Lung (tissue), 12 donors: Measurements from ENCODE around the gene RPH3AL. TPM values are rescaled to one million over a fixed set of nuclear protein-coding genes. Genes with fewer than 3 reads are reported as not detected.

Source experiments
- ATAC-seq: fragments of 200-7000 bp; cut with Tn5 transposase; one replicate; pipeline ENCODE4 v1.9.1; 2020; ENCODE audit warnings: moderate number of reproducible peaks; ENCODE audit not compliant: insufficient read depth, low FRiP score
- DNase-seq, 3 donors: peaks; one replicate each; pipeline ENCODE4 v3.0.0-alpha.2; 2013 to 2017
- H3K27ac ChIP-seq, 2 donors: one replicate each; pipeline ENCODE4 v1.5.1; 2013; ENCODE audit warnings: mild to moderate bottlenecking in 2 of 2, moderate library complexity in 2 of 2, control low read depth in 1 of 2, inconsistent platforms in 1 of 2, low read depth in 1 of 2, low read length in 1 of 2
- H3K27me3 ChIP-seq, 3 donors: one replicate each; pipeline ENCODE4 v1.5.1; 2013; ENCODE audit warnings: low read length in 2 of 3; ENCODE audit not compliant: control insufficient read depth in 3 of 3, insufficient read depth in 3 of 3
- H3K36me3 ChIP-seq, 4 donors: one replicate each; pipeline ENCODE4 v1.5.1; 2013; ENCODE audit warnings: low read length in 4 of 4, mild to moderate bottlenecking in 1 of 4, moderate library complexity in 1 of 4; ENCODE audit not compliant: control insufficient read depth in 4 of 4, insufficient read depth in 4 of 4
- H3K4me1 ChIP-seq, 5 donors: one replicate each; pipeline ENCODE4 v1.5.1; 2013; ENCODE audit warnings: low read length in 5 of 5, mild to moderate bottlenecking in 2 of 5, moderate library complexity in 1 of 5; ENCODE audit not compliant: control insufficient read depth in 5 of 5, insufficient read depth in 5 of 5
- H3K4me3 ChIP-seq: one replicate; pipeline ENCODE4 v1.5.1; 2013; ENCODE audit warnings: mild to moderate bottlenecking, control low read depth, moderate library complexity
- H3K9ac ChIP-seq, 2 donors: one replicate each; pipeline ENCODE4 v1.5.1; 2013; ENCODE audit warnings: low read length in 2 of 2, control low read depth in 1 of 2; ENCODE audit not compliant: insufficient read depth in 1 of 2
- H3K9me3 ChIP-seq, 4 donors: one replicate each; pipeline ENCODE4 v1.5.1; 2013; ENCODE audit warnings: low read length in 3 of 4, mild to moderate bottlenecking in 1 of 4, moderate library complexity in 1 of 4; ENCODE audit not compliant: control insufficient read depth in 4 of 4, insufficient read depth in 3 of 4
- WGBS, 2 donors: extraction: QIAGEN DNeasy Blood & Tissue Kit; methylation state at CpG; one replicate each; pipeline ENCODE4 v1.1.7; 2013; 5-methylcytosine and 5-hydroxymethylcytosine counted together
- polyA plus RNA-seq, 2 donors: library from polyadenylated mRNA; stranded (reverse); fragments of 200-250 nt; gene quantifications; one replicate each; pipeline ENCODE4 v1.2.1, GENCODE V29; 2013
- total RNA-seq, 2 donors: library from RNA; depleted of rRNA in 1 of 2; stranded (reverse); fragments of >200 nt in 1 of 2; gene quantifications; one replicate each; pipeline ENCODE4 v1.2.1, GENCODE V29; 2014 to 2021
- TF ChIP-seq, protein P1 (sequence below): IDR thresholded peaks from 2 replicates; pipeline ENCODE4 v1.5.1; 2012; ENCODE audit warnings: mild to moderate bottlenecking; ENCODE audit errors: control extremely low read depth, extremely low read depth
- donor health status: control.
- donor health status: control.
- donor health status: Bipolar disorder and iron deficiency.
- donor health status: healthy.
- donor health status: DM: yes; HTN: yes; CAD: no.

RPH3AL gene
- total and polyA plus RNA-seq, 4 donors: 19.5 to 76.6 (median 21.6) TPM

DNA sequence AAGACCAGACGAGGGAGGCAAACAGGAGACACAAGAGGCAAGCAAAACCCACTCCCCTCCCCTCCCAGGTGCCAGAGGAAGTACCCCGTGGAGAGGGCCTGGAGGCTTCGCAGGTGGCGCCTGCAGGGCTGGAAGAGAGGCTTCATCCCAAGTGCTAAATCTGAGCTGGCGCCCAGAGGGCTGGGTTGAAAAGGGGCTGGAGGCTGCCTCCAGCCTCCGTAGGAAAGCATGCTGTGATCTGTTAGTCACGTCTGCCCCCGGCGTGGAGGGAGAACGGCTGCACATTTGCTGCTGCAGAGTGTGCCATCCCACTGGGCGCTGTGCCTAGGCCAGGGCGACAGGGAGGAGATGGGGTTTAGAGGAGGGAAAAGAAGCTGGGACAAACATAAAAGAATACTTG, 16.9 kb downstream of the RPH3AL start:
- Histone ChIP-seq H3K27ac (peak overlapping the region in 1 of 2 donors; percentile 40), H3K36me3 (peaks cover 0 to 4% (median 0%) of the 10 kb centered on the region in 4 donors), H3K9ac (no peak overlapping the region), H3K4me1 (peaks cover 0 to 23% (median 12%) of the 10 kb centered on the region in 5 donors), H3K4me3 (no peak overlapping the region), H3K27me3 (peaks cover 0 to 2% (median 0%) of the 10 kb centered on the region in 3 donors), H3K9me3 (no peaks in the 10 kb centered on the region)
- DNase-seq (no peak), ATAC-seq (no peak)
- TF ChIP-seq, protein P1, sequence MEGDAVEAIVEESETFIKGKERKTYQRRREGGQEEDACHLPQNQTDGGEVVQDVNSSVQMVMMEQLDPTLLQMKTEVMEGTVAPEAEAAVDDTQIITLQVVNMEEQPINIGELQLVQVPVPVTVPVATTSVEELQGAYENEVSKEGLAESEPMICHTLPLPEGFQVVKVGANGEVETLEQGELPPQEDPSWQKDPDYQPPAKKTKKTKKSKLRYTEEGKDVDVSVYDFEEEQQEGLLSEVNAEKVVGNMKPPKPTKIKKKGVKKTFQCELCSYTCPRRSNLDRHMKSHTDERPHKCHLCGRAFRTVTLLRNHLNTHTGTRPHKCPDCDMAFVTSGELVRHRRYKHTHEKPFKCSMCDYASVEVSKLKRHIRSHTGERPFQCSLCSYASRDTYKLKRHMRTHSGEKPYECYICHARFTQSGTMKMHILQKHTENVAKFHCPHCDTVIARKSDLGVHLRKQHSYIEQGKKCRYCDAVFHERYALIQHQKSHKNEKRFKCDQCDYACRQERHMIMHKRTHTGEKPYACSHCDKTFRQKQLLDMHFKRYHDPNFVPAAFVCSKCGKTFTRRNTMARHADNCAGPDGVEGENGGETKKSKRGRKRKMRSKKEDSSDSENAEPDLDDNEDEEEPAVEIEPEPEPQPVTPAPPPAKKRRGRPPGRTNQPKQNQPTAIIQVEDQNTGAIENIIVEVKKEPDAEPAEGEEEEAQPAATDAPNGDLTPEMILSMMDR: no peak
- 58 to 67% methylated on average over 11 of the region's 12 CpGs for WGBS, 2 donors

DNA sequence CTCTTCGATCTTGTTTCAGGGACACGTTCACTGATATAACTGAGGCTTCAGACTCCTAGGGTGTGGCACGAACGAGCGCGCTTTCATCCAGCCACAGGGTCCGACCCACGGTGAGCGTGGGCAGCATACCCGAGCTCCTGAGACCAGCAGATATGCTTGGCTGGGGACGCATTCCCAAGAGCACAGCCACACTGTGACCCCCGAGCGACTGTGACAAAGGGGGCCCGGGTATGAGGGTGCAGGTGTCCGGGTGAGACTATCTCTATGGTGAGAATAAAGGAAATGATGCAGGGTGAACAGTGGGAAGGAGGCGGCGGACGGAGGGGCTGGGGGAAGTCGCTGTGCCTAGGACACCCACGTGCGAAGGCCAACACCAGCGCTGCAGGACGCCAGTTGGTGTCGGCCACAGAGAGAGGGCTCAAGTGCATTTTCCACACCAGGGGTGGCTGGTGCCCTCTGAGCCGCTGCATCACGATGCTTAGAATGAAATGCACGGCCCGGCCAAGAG, 17.6 kb downstream of the RPH3AL start:
- DNase-seq: no peak
- no peak for ATAC-seq
- Histone ChIP-seq H3K9ac (no peak overlapping the region), H3K4me3 (no peak overlapping the region), H3K27me3 (peaks cover 0 to 2% (median 0%) of the 10 kb centered on the region in 3 donors), H3K27ac (peak overlapping the region in 1 of 2 donors; percentile 85), H3K9me3 (no peaks in the 10 kb centered on the region), H3K36me3 (peaks cover 0 to 4% (median 0%) of the 10 kb centered on the region in 4 donors), H3K4me1 (peaks cover 0 to 23% (median 12%) of the 10 kb centered on the region in 5 donors)
- 63 to 65% methylated on average over 28 of the region's 28 CpGs for WGBS, 2 donors
- TF ChIP-seq, protein P1: no peak

DNA sequence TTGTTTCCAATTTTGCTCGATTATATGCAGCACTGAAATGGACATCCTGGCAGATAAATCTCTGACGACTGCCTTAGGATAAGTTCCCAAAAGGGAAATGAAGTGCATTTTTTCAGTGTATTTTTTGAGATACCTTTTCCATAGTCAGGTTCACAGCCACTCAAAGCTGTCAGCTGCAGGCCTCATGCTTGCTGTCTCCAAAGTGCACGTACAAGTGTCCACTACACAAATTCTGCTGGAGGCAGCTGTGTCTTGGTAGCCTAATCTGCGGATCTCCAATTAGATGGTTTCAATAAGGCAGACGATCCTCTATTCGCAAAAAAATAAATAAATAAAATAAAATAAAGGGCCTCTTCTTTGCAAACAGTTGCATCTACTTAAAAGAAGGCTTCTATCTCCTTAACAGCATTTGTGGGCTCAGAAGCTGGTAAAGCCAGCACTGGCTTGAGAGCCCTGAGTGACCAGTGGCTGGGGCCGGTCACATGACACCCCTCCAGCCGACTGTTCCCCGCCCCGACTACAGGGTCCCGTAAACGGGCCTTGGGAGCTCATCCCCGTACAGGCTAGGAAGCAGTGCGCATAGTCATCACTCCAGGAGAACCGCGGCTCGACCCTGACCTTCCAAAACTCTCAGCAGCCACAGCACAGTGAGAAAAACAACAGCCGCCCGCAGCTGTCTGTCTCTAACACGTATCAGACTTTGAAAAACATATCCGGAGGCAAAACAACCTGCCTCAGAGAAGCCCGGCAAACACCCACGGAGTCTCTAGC, 18.8 kb downstream of the RPH3AL start:
- Histone ChIP-seq H3K27ac (peak overlapping the region; percentile 62 to 85), H3K4me1 (peaks cover 0 to 17% (median 12%) of the 10 kb centered on the region in 5 donors), H3K27me3 (peaks cover 0 to 2% (median 0%) of the 10 kb centered on the region in 3 donors), H3K36me3 (peaks cover 0 to 4% (median 0%) of the 10 kb centered on the region in 4 donors), H3K9ac (no peak overlapping the region), H3K4me3 (no peak overlapping the region), H3K9me3 (no peaks in the 10 kb centered on the region)
- WGBS, 2 donors: 28 to 34% methylated on average over 23 of the region's 23 CpGs
- ATAC-seq (no peak), DNase-seq (peak; percentile 67 to 77 (median 72))
- TF ChIP-seq, protein P1: no peak
